ENCODE data around the gene RAPGEF3.
A peak's percentile ranks its signal among the peaks of the same experiment; 100 is the strongest.

The RAPGEF3 gene

GRCh38 chr12:47710278-47710677, 48.4 kb downstream of the RAPGEF3 start:
- no peaks in the 10 kb centered on the region for H3K9me3 Mint-ChIP-seq
- H3K36me3 Mint-ChIP-seq (ENCODE audit: low read depth): no peaks in the 10 kb centered on the region
- peaks cover 11% of the 10 kb centered on the region for H3K27me3 Mint-ChIP-seq (ENCODE audit: low read depth)

GRCh38 chr12:47709671-47710070, 49.0 kb downstream of the RAPGEF3 start:
- no peak for TF ChIP-seq CTCF (IDR thresholded peaks at IDR 0.05; ENCODE audit: unreplicated experiment in 3 of 3)
- no peak overlapping the region for H3K27ac Mint-ChIP-seq

More at GRCh38 chr12:47710278-47710677, 48.4 kb downstream of the RAPGEF3 start:
- no peak for TF ChIP-seq CTCF (IDR thresholded peaks at IDR 0.05; ENCODE audit: unreplicated experiment in 3 of 3)
- Mint-ChIP-seq H3K27ac (no peak overlapping the region), H3K4me1 (peaks cover 23% of the 10 kb centered on the region), H3K4me3 (no peak overlapping the region)

GRCh38 chr12:47709237-47709636, 49.4 kb downstream of the RAPGEF3 start:
- Mint-ChIP-seq H3K4me3 (peak overlapping the region in 1 of 3 experiments; percentile 1), H3K4me1 (peaks cover 19% of the 10 kb centered on the region), H3K9me3 (no peaks in the 10 kb centered on the region), H3K27me3 (ENCODE audit: low read depth) (peaks cover 7% of the 10 kb centered on the region), H3K36me3 (ENCODE audit: low read depth) (no peaks in the 10 kb centered on the region), H3K27ac (no peak overlapping the region)
- TF ChIP-seq CTCF (IDR thresholded peaks at IDR 0.05; ENCODE audit: unreplicated experiment in 3 of 3): no peak

More at GRCh38 chr12:47709671-47710070, 49.0 kb downstream of the RAPGEF3 start:
- H3K4me3 Mint-ChIP-seq: no peak overlapping the region
- no peaks in the 10 kb centered on the region for H3K9me3 Mint-ChIP-seq
- H3K36me3 Mint-ChIP-seq (ENCODE audit: low read depth): no peaks in the 10 kb centered on the region
- peaks cover 18% of the 10 kb centered on the region for H3K4me1 Mint-ChIP-seq
- H3K27me3 Mint-ChIP-seq (ENCODE audit: low read depth): peaks cover 7% of the 10 kb centered on the region

GRCh38 chr12:47707905-47708543, 50.7 kb downstream of the RAPGEF3 start:
- H3K36me3 Mint-ChIP-seq (ENCODE audit: low read depth): peaks cover 9% of the 10 kb centered on the region
- no peaks in the 10 kb centered on the region for H3K9me3 Mint-ChIP-seq
- no peak overlapping the region for H3K27ac Mint-ChIP-seq
- no peak for TF ChIP-seq CTCF (IDR thresholded peaks at IDR 0.05; ENCODE audit: unreplicated experiment in 3 of 3)
- peaks cover 22% of the 10 kb centered on the region for H3K4me1 Mint-ChIP-seq
- H3K27me3 Mint-ChIP-seq (ENCODE audit: low read depth): peaks cover under 1% of the 10 kb centered on the region
- peak overlapping the region in 2 of 3 experiments; percentile 31 to 49 for H3K4me3 Mint-ChIP-seq

- H3K4me3 Mint-ChIP-seq: peak overlapping the region; percentile 49 to 59 (median 58)
- TF ChIP-seq CTCF (IDR thresholded peaks at IDR 0.05; ENCODE audit: unreplicated experiment in 3 of 3): no peak
- peaks cover 22% of the 10 kb centered on the region for H3K4me1 Mint-ChIP-seq
- H3K27ac Mint-ChIP-seq: no peak overlapping the region
- H3K36me3 Mint-ChIP-seq (ENCODE audit: low read depth): peaks cover 13% of the 10 kb centered on the region
- H3K27me3 Mint-ChIP-seq (ENCODE audit: low read depth): no peaks in the 10 kb centered on the region
- no peaks in the 10 kb centered on the region for H3K9me3 Mint-ChIP-seq
Measured at GRCh38 chr12:47707355-47707754, 51.3 kb downstream of the RAPGEF3 start.
